GM12878 (cell line): Measurements from ENCODE around the gene MYBL2.

ENCODE experiments used
- CHD1 ChIP-seq: IDR thresholded peaks from 2 replicates; pipeline ENCODE4 v1.6.1; 2012; ENCODE audit warnings: low read depth, low read length, improper control_type of control experiment
- CREB1 ChIP-seq: IDR thresholded peaks from 2 replicates; pipeline ENCODE4 v1.6.1; 2012; ENCODE audit warnings: low read depth, mild to moderate bottlenecking, inconsistent platforms
- CTCF ChIP-seq, 3 experiments: IDR thresholded peaks in 2 of 3; conservative IDR thresholded peaks in 1 of 3; 2 replicates each; pipeline ENCODE4 v1.5.1; 2011; ENCODE audit warnings: low read depth in 3 of 3, low read length in 3 of 3, mild to moderate bottlenecking in 3 of 3, control low read depth in 2 of 3, moderate library complexity in 2 of 3, inconsistent platforms in 1 of 3, mixed read lengths in 1 of 3; ENCODE audit not compliant: control insufficient read depth in 2 of 3, insufficient read depth in 1 of 3; ENCODE audit errors: extremely low read depth in 1 of 3
- NR2C2 ChIP-seq: IDR thresholded peaks from 2 replicates; pipeline ENCODE4 v1.6.1; 2011; ENCODE audit warnings: borderline replicate concordance, low read depth; ENCODE audit not compliant: control insufficient read depth, insufficient read length
- RAD21 ChIP-seq: IDR thresholded peaks from 2 replicates; pipeline ENCODE4 v1.6.1; 2011; ENCODE audit warnings: mild to moderate bottlenecking, low read depth, low read length, moderate library complexity; ENCODE audit not compliant: insufficient read depth
- SIX5 ChIP-seq: IDR thresholded peaks from 2 replicates; pipeline ENCODE4 v1.6.1; 2011; ENCODE audit warnings: mild to moderate bottlenecking, low read depth, low read length, moderate library complexity; ENCODE audit not compliant: severe bottlenecking
- SMC3 ChIP-seq: IDR thresholded peaks from 2 replicates; pipeline ENCODE4 v1.6.1; 2011; ENCODE audit warnings: low read length, improper control_type of control experiment, borderline replicate concordance
- TAF1 ChIP-seq: IDR thresholded peaks from 2 replicates; pipeline ENCODE4 v1.6.1; 2011; ENCODE audit warnings: mild to moderate bottlenecking, low read depth, low read length, borderline replicate concordance
- YY1 ChIP-seq: IDR thresholded peaks from 2 replicates; pipeline ENCODE4 v1.6.1; 2011; ENCODE audit warnings: low read depth, mild to moderate bottlenecking, low read length
- TF ChIP-seq, protein P1 (sequence below): IDR thresholded peaks from 2 replicates; pipeline ENCODE4 v1.6.1; 2011; ENCODE audit warnings: mild to moderate bottlenecking, low read depth, low read length, moderate library complexity; ENCODE audit not compliant: insufficient replicate concordance

GRCh38 chr20:43751167-43752050 is 84.5 kb downstream of the MYBL2 start:
- peak; percentile 85 for TF ChIP-seq YY1
- no peak for TF ChIP-seq SIX5
- TF ChIP-seq CREB1: peak; percentile 25; the same call in 1 of the 2 replicates
- TF ChIP-seq CTCF (IDR thresholded peaks at IDR 0.05 in 2 of 3, conservative IDR thresholded peaks at IDR 0.05 in 1 of 3; ENCODE audit: control insufficient read depth in 2 of 3, extremely low read depth in 1 of 3, insufficient read depth in 1 of 3, low read depth in 3 of 3, low read length in 3 of 3): no peak; a peak in 2 of 6 replicates
- TF ChIP-seq CHD1: peak; percentile 54; the same call in 1 of the 2 replicates
- no peak; the same call in 1 of the 2 replicates for TF ChIP-seq SMC3
- no peak for TF ChIP-seq NR2C2
- TF ChIP-seq TAF1: no peak
- TF ChIP-seq, protein P1, sequence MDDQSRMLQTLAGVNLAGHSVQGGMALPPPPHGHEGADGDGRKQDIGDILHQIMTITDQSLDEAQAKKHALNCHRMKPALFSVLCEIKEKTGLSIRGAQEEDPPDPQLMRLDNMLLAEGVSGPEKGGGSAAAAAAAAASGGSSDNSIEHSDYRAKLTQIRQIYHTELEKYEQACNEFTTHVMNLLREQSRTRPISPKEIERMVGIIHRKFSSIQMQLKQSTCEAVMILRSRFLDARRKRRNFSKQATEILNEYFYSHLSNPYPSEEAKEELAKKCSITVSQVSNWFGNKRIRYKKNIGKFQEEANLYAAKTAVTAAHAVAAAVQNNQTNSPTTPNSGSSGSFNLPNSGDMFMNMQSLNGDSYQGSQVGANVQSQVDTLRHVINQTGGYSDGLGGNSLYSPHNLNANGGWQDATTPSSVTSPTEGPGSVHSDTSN: peak; percentile 6
- TF ChIP-seq RAD21: 0 out of 2 replicates have a peak, but pooled peaks have one; percentile 35
